Fibroblast of lung (primary cell): ENCODE measurements around the gene ROBO1.

Experiments used
- CTCF ChIP-seq, 2 donors: IDR thresholded peaks in 1 of 2; conservative IDR thresholded peaks in 1 of 2; 1 replicate in 1 of 2; 2 replicates in 1 of 2; pipeline ENCODE4 v1.5.1; 2011 to 2012; ENCODE audit warnings: low read length in 2 of 2, control low read depth in 1 of 2, inconsistent platforms in 1 of 2, low read depth in 1 of 2, mild to moderate bottlenecking in 1 of 2
- EZH2 ChIP-seq: IDR thresholded peaks from 2 replicates; pipeline ENCODE4 v1.5.1; 2012; ENCODE audit warnings: low read length, control low read depth, mild to moderate bottlenecking; ENCODE audit errors: missing control alignments

- TF ChIP-seq CTCF (conservative IDR thresholded peaks at IDR 0.05 in 1 of 2, IDR thresholded peaks at IDR 0.05 in 1 of 2; ENCODE audit: low read depth in 1 of 2, low read length in 2 of 2) (no peak), EZH2 (no peak)
These were observed 976.0 kb downstream of the ROBO1 start for GRCh38 chr3:78791753-78792152.
